Measurements from ENCODE around the gene TP53INP2. TPM values are rescaled to one million over a fixed set of nuclear protein-coding genes. Genes with fewer than 3 reads are reported as not detected.

TP53INP2 gene
- total and polyA plus RNA-seq, 2 experiments from 2014 or later = 8.4 to 18.9 TPM

DNA sequence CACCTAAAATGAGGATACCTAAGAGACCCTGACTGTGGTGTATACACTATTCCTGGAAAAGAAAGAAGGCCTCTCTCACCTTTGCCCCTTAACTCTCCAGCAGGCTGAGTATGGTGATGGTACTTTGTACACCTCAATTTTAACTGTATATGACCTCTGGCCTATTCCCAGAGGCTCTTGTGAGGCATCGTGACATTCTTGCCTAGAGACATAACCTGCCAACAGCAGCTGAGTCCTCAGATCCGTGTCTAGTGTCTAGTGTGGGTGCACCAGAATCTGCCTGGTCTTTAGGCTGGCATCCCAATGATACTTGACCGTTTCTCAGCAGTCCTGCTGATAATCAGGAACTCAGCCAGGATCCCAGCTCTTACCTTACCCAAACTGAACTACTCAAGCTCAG lies 20.0 kb downstream of the TP53INP2 start:
- H3K27me3 ChIP-seq = no peaks in the 10 kb centered on the region
- no peak overlapping the region for H3K4me3 ChIP-seq
- no peaks in the 10 kb centered on the region for H3K9me3 ChIP-seq (ENCODE audit: low read depth)
- H3K27ac ChIP-seq = no peak overlapping the region
- no peak for DNase-seq (ENCODE audit: low read depth in 1 of 2, low spot score in 1 of 2)
- H3K4me1 ChIP-seq (ENCODE audit: low read depth) = no peaks in the 10 kb centered on the region
- TF ChIP-seq CTCF (IDR thresholded peaks at IDR 0.05; ENCODE audit: low read depth, low read length) = no peak
- H3K36me3 ChIP-seq = peaks cover 33% of the 10 kb centered on the region

DNA sequence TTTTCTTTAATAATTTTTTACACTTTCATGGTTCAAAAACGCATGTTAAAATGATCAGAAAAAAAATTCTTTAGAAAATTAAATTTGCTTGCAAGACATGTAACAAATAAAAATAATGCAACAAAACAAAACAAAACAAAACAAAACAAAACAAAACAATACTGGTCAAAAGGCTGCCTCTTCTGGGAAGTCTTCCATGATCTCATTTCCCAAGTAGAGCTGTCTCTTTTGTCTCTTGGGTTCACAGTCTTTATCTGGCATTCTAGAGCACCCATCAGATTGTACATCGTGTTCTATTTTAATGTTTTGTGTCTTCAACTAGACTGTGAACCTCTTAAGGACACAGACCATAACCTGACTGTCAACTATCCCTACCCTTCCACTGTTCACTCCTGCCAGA lies 25.3 kb downstream of the TP53INP2 start:
- no peak for DNase-seq (ENCODE audit: low read depth in 1 of 2, low spot score in 1 of 2)
- peaks cover 32% of the 10 kb centered on the region for H3K36me3 ChIP-seq
- H3K9me3 ChIP-seq (ENCODE audit: low read depth) = no peaks in the 10 kb centered on the region
- TF ChIP-seq CTCF (IDR thresholded peaks at IDR 0.05; ENCODE audit: low read depth, low read length) = no peak
- no peaks in the 10 kb centered on the region for H3K27me3 ChIP-seq
- no peaks in the 10 kb centered on the region for H3K4me1 ChIP-seq (ENCODE audit: low read depth)
- H3K4me3 ChIP-seq = no peak overlapping the region
- H3K27ac ChIP-seq = no peak overlapping the region

DNA sequence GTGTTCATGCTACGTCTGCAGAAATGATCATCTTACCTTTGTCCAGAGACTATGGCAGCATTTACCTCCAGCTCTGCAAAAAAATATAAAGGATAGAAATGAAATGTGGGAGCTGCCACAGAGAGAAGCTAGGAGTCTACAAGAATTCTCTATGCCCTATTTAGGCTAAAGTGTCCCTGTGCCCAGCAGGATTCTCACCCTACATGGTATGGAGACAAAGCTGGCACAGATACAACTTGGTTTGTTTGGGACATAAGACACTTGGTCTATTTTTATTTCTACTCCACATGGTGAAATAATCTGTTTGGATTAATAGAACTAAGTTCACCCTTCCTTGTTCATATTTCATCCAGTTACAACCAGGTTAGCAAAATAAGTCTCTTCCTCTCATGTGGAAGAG lies 28.4 kb downstream of the TP53INP2 start:
- H3K4me1 ChIP-seq (ENCODE audit: low read depth) = no peaks in the 10 kb centered on the region
- no peak overlapping the region for H3K4me3 ChIP-seq
- H3K9me3 ChIP-seq (ENCODE audit: low read depth) = no peaks in the 10 kb centered on the region
- no peak for DNase-seq (ENCODE audit: low read depth in 1 of 2, low spot score in 1 of 2)
- H3K36me3 ChIP-seq = peaks cover 22% of the 10 kb centered on the region
- no peaks in the 10 kb centered on the region for H3K27me3 ChIP-seq
- H3K27ac ChIP-seq = no peak overlapping the region
- no peak for TF ChIP-seq CTCF (IDR thresholded peaks at IDR 0.05; ENCODE audit: low read depth, low read length)

DNA sequence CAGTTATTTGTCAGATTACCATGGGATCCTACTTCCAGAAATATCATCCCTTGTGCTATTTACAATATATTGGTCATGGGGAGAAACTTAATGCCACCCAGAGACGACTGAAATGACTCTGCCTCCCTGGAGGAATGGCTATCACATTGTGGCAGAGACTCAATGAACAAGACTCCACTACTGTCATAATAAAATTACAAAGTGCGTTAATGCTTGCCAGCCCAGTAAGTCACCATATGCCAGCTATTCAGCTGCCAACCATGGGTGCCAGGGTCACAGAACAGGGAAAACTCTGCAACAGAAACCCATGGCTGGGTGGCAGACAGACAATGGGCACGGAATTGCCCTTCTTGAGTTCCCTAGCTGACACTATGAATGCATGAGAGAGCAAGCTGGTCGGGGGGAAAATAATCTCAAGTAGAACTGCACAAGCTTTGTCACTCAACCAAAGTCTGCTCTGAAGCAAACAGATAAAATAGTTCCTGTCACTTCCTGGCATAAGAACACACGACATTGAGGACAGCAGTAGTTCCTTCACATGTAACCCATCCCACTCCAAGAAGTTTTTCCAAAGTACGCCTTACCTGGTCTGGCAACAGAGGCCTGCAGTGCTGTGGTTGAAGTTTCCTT lies 32.1 kb downstream of the TP53INP2 start:
- H3K4me1 ChIP-seq (ENCODE audit: low read depth) = no peaks in the 10 kb centered on the region
- no peaks in the 10 kb centered on the region for H3K27me3 ChIP-seq
- TF ChIP-seq CTCF (IDR thresholded peaks at IDR 0.05; ENCODE audit: low read depth, low read length) = no peak
- H3K36me3 ChIP-seq = peaks cover 27% of the 10 kb centered on the region
- DNase-seq (ENCODE audit: low read depth in 1 of 2, low spot score in 1 of 2) = no peak
- peak overlapping the region; percentile 25 for H3K27ac ChIP-seq
- H3K9me3 ChIP-seq (ENCODE audit: low read depth) = no peaks in the 10 kb centered on the region
- H3K4me3 ChIP-seq = no peak overlapping the region

GRCh38 chr20:34743039-34743438 lies 38.9 kb downstream of the TP53INP2 start:
- H3K4me3 ChIP-seq = no peak overlapping the region
- TF ChIP-seq CTCF (IDR thresholded peaks at IDR 0.05; ENCODE audit: low read depth, low read length) = no peak
- H3K27me3 ChIP-seq = no peaks in the 10 kb centered on the region
- peaks cover 35% of the 10 kb centered on the region for H3K36me3 ChIP-seq
- no peak for DNase-seq (ENCODE audit: low read depth in 1 of 2, low spot score in 1 of 2)
- no peaks in the 10 kb centered on the region for H3K9me3 ChIP-seq (ENCODE audit: low read depth)
- H3K27ac ChIP-seq = no peak overlapping the region
- H3K4me1 ChIP-seq (ENCODE audit: low read depth) = no peaks in the 10 kb centered on the region

Measured in cardiac muscle cell (in vitro differentiated cells and primary cell).